CD4-positive, alpha-beta T cell treated with Interleukin-17A for 1 hour (primary cell): ENCODE data around the gene VSIR.

Experiments used
- DNase-seq: peaks from one replicate; pipeline ENCODE4 v3.0.0-alpha.2; 2020

Gene VSIR

DNA sequence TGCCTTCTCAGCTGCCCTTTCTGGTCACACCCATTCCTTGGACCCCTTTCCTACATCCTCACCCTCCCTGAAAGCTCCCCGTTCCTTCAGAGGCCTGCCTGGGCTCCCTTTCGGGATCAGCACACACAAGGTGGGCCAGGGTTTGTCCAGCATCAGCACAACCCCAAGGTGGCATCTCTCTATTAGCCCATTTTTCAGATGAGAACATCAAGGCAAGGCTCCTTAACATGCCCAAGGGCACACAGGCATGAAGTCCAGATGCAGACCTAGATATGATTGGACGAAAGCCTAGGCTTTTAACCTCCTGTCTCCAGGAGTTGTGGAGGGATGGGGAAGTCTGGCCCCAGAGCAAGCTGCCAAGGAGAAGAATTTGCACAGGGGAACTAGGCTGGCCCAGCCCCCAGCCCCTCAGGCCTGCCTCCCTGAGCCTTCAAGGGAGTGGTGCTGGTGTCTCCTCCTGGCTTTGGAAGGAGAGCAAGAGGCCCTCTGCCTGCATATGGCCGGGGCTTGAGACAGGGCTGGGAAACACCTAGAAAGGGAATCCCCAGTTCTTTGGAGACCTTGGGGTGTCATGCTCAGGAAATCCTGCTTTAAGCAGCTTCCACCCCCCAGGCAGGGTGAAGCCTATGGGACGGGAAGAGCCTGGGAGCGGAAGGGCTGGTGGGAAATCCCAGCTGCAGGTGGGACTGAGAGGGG, 9.0 kb upstream of the VSIR start:
- DNase-seq = no peak

DNA sequence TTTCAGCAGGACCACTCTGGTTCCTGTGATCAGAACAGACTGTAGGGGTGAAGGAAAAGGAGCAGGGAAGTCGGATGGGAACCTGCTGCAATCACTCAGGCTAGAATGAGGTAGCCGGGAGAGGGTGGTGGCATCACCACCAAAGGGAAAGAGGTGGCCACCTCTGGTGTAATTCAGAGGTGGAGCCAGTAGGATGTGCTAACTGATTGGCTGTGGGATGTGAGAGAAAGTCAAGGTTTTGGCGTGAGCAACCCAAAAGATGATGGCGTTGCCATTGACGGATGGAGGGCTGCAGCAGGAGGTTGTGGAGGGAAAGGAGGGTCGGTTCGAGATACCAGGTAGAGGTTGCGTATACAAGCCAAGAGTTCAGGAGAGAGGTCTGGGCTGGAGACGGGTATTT, 7.4 kb upstream of the VSIR start:
- DNase-seq = no peak

DNA sequence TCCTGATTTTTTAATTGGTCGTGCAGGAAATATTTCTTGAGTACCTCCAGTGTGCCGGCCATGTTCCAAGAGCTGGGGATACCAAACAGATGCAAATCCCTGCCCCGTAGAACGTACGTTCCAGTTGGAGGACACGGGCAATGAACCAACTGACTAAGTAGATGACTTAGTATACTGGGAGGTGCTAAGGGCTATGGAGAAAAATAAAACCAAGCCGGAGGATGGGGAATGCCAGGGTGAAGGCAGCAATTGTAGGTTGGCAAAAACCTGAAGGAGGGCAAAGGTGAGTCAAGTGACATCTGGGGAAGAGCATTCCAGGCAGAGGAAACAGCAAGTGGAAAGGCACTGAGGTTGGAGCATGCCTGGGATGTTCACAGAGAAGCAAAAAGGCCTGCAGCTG, 6.8 kb upstream of the VSIR start:
- no peak for DNase-seq

DNA sequence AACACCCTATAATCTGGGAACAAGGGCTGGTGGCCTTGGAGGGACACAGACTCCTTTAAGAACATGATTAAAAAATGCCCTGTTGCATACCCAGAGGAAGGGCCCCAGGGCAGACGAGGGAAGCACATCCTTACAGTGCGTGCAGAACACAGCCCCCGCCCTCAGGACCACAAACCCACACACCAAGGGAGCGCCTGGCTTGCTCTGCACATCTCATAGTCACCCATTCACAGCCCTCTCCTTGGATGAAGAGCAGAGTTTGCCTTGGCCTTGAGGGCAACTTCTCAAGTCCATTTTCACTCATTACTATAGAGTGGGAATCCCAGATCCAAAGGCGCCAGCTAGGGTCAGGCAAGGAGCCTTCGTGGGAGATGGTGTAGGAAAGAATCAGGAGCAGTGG, 6.3 kb upstream of the VSIR start:
- DNase-seq = no peak

DNA sequence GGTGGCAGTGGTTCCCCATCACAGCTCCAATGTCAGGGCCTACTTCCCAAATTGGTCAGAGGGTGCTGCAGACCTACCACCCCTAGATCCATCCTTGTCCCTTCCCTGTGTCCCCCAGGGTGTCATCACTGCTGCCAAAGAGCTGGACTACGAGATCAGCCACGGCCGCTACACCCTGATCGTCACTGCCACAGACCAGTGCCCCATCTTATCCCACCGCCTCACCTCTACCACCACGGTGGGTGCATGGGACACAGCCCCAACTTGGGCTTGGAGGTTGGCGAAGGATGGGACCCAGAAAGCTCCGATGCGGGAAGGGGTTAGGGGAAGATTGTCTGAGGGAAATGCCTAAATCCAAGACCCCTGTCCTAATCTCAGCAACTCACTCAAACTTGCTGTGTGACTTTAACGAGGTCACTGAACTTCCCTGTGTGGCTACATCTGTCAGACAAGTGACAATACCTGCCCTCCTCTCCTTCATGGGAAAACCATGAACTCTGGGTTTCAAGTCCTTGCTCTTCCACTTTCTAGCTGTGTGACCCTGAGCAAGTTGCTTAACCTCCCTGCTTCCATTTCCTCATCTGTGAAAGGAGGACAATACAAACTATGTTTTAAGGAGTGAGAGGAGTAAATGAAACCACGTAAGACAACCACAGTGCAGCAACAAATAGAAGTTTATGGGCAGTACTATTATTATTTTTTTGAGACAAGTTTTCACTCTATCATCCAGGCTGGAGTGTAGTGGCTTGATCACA, 4.9 kb upstream of the VSIR start:
- DNase-seq = no peak

DNA sequence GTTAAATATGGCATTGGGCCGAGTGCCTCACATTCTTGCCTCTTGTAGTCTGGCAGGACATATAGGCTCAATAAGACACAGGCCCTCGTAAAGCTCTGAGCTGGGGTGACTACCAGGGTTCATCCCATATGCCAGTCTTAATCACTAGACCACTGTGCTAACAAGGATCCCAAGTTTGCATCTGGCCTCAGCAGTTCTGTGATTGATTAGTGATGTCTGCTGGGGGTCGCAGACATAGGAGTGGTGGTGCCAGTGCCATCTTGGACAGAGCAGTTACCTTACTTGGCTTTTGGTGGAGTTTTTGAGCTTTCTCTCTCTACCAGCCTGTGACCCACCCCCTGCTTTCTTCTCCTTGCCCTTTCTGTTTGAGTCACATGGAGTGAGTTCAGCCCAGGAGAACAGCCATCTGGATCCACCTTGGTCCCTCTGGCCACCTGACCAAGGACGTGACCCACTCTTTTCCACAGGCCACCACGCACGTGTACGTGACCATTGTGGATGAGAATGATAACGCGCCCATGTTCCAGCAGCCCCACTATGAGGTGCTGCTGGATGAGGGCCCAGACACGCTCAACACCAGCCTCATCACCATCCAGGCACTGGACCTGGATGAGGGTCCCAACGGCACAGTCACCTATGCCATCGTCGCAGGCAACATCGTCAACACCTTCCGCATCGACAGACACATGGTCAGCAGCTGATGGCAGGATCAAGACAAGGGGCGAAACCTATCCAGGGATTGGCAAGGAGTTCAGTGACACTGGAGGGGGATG, 4.1 kb upstream of the VSIR start:
- no peak for DNase-seq

DNA sequence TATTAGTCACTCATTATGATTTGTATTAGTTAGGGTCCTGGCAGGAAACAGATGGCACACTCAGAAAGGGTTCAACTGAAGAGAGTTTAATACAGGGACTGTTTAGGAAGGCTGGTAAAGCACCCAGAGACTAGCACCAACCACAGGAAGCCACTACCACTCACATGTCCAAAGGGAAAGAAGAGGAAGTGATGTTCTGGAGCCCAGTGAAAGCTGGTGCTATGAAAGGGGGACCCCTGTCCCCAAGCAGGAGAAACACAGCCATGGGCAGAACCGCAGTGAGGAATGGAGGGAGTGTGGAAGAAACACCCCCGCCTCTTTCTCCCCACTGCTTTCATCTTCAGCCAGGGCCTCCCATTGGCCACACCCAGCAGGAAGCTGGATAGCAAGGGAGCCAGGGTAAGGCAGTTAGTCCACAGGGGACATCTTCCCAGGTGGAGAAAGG, 3.2 kb upstream of the VSIR start:
- no peak for DNase-seq

DNA sequence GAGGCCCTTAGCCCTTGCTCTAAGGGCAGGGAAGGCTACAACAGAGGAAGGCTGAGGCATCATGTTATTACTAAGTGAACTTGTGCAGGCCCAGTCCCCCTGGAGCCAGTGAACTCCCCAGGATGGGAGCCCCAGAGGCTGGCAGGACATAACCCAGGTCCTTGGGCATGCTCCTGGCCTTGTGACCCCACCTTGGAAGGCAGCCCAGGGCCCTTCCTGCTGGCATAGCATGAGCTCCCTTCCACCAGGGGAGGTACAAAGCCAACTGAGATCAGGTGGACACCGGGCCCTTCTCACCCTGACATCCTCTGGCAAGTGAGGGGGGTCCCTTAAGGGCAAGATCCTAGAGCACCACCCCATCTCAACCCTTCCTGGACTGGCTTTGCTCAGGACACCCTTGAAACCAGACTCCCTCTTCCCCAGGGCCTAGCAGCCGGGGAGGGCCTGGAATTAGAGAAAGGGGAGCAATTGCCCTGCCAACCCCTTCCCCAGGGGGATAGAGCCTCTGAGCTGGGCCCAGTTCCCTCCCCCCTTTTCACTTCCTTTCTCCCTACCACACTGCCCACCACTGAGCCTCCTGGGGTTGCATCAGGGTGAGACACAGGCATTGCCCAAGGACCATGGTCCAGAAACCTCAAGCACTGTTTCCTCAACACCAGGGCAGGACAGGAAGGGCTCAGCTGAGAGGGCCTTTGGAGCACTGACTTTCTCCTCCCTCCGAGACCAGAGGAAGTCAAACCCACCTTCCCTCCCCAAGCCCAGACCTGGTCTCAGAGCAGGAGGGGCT, 1.8 kb upstream of the VSIR start:
- no peak for DNase-seq

DNA sequence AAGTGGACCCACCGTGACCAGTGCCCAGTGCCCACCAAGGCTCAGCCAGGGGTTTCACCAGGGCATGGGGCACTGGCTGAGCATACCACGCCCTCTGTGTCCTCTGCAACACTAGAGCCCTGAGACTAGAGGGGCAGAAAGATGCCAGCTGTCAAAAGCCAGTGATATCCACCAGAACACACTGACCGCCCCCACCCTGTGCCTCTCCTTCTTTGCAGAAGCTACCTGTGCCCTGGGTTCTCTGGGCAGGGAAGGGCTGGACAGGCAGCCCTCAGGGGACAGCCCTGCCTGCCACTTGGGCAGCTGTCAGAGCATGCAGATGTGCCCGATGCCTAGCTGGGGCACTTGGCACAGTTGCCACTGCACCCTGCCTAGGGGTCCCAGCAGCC, 494 bp downstream of the VSIR start:
- DNase-seq = no peak

DNA sequence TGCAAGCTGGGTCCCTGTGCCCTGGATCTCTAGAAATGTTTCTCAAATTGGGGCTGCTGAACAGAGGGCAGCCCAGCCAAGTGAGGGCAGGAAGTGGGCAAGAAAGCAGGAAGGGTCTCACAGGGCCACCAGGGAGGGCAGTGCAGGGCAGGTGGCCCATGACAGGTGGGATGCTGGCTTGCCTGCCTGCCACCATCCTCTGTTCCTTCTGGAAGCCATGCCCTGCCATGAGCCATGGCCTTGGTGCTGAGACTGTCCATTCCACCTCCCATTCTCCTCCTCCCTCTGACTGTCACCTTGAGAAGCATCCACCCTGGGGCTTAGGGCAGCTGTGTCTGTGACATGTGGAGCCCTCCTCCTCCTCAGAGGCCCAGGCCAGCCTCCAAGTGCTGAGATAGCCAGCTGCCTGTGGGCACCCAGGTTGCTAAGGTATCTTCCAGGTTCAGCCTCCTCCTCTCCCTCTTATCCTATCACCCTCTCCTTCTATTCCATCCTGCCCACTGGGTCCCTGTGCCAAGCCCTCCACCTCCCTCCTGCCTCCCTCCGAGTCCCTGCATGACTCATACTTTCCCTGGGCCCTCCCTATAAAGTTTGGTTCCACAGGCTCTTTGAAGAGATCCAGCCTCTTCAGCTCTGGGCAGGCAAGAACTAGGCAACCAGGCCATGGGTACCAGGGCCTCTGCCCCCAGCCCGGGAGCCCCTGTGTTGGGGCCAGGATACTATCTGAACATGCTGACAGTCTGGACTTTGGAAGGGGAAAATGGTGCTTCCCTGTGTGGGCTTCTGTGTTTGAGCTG, 1.3 kb downstream of the VSIR start:
- DNase-seq = peak; percentile 44

DNA sequence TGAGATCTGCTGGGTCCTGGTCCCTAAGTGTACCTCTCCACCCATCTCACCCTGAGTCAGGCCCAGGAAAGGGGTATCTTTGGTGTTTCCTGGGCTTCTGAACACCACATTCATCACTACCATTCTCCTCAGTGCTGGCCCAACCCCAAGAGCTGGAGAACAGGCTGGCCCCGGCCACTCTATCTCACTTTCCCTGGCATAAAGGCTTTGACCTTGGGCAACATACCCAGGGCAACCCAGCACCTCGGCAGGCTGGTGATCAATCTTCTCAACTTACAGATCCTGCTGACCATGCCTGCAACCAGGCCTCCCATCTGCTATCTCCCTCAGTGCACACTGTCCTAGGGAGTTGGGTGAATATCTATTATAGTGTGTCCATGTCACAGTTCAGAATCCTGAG, 2.1 kb downstream of the VSIR start:
- no peak for DNase-seq

DNA sequence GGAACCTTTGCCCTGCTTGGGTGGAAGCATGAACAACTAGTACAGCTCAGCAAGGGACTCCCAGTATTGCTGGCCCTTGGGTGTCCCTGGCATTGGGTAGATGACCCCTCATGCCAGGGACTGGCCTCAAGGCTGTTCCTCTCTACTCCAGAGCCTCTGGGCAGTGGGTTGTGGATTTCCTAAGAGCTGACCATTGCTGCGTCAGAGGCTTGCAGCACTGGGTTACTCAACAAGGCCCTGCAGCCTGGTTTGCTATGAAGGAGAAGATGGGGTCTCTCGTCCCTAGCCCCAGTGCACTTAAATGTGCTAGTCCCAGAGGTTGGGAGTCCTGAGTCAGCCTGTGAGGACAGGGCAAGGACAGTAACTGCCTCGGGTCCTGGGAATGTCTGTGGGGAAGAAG, 2.5 kb downstream of the VSIR start:
- DNase-seq = no peak

DNA sequence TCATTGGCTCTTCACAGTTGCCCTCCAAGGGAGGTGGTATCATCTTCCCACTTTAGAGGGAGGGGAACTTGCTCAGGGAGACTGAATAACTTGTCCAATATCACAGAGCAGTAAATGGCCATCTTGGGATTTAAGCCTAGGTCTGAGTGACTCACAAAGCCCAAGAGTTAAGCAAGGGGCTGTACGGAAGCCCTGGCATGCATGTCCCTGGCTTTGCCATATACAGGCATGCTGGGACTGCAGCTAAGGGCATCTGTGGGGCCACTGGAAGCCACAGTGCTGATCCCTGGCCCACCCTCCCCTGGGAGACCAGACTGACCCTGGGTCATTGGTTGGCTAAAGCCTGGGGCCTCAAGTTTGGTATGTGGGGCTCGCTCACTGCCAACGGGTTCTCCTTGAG, 3.1 kb downstream of the VSIR start:
- no peak for DNase-seq

DNA sequence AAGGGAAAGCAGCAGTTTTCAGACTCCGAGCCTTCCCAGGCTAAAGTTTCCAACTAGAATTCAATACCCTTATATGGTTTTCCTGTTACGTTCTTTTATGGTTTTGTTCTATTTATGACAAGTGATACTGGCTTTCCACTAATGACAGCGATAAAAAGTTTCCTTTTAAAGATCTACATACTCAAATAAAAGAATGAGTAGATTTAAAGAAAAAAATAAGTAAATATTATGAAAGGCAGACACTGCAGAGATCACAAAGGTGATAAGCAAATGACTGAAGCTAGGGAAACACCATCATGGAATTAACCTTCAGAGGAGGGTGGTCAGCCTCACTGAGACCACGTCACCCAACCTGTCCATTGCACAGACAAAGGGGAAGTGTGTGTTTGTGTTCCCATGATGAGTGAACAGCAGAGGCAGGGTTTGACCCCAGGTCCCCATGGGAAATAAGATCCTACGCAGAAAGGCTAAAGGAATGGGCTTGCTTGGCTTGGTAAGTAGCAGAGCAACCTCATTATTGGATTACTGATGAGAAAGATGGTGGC, 4.0 kb downstream of the VSIR start:
- DNase-seq = peak; percentile 63

DNA sequence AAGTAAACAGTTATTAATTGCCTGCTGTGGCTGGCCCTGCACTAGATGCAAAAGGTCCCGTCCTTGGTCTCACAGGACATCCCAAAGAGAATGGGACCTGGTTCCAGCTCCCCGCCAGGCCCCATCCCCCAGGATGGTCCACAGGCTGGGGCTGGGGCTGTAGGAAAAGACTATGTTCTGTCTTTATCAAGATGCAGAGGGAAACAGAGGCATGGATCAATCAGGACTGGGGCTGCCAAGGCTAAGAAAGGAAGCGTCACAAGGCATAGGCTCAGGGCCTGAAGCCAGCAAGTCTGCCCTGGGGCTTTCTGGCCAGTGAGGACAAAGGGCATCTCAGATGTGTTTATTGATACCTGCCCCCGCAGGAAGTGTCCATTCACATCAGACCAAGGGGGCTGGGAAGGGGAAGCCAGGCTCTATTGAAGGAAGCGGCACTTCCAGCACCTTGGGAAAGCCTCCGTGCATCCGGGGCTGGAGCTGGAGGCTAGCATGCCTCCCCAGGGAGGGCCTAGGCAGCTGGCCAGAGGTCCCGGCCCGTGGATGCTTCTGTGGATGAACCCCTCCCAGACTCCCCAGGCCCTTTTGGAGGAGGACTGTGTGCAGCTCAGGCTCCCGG, 5.8 kb downstream of the VSIR start:
- no peak for DNase-seq

DNA sequence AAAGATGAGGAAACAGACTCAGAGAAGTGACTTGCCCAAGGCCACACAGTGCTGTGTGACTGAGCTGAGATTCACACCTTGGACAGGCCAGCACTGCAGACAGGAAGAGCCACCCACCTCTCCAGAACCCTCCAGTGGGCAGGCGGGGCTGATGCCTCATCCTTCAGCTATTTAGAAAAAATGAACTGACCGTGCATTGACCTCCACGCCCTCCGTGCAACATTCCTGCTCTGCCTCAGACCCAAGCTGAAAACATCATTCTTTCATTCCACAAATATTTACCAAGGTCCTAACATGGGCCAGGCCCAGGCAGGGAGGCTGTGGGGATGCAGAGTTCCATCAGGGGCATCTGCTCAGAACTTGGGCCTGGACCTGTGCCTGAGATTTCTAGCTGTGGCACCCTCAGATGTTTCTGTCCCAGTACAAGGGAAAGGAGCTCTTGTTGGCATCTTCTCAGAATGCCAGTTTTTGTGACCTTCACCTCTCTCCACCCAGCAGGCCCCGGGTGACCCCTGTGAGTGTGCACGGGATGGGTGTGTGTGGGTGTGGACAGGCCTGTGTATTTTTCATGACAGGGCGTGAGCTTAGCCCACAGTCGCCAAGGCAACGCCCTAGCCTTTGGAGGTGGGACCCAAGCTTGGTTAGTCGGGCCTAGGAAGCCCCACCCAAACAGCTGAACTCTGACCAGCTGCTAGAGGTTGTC, 6.5 kb downstream of the VSIR start:
- DNase-seq = peak; percentile 65

DNA sequence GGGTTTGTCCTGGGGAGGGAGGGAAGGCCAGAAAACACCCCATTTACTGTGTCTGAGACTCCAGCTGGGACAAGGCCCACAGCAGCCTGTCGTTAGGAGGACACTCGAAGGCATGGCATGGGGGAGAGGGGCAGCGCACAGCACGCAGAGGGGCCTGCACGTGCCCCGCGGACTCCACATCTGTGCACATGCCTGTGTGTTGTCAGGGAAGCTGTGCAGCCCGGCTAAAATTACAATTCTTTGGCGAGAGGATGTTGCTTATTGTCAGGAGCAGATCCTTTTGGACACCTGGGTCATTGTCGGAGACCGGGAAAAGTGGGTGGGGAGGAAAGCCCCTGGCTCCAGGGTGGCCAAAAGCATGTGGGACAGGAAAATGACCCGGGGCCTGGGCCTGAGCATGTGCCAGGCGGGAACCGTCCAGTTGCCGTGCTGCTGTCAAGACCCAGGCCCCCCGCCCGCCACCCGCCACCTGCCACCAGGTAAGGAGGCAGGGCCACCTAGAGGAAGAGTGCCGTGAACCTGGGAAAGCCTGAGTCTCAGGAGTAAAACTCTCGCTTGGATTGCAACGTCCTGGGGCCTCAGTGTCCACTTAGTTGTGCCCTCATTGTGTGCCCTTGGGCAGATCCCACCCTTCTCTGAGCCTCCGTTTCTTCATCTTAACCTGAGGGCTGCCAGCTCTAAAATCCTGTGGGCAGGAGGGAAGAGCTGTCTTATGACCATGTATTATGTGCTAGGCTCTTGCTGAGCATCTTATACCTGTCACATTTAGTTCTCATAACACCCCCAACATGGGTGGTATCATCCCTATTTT, 7.2 kb downstream of the VSIR start:
- no peak for DNase-seq

DNA sequence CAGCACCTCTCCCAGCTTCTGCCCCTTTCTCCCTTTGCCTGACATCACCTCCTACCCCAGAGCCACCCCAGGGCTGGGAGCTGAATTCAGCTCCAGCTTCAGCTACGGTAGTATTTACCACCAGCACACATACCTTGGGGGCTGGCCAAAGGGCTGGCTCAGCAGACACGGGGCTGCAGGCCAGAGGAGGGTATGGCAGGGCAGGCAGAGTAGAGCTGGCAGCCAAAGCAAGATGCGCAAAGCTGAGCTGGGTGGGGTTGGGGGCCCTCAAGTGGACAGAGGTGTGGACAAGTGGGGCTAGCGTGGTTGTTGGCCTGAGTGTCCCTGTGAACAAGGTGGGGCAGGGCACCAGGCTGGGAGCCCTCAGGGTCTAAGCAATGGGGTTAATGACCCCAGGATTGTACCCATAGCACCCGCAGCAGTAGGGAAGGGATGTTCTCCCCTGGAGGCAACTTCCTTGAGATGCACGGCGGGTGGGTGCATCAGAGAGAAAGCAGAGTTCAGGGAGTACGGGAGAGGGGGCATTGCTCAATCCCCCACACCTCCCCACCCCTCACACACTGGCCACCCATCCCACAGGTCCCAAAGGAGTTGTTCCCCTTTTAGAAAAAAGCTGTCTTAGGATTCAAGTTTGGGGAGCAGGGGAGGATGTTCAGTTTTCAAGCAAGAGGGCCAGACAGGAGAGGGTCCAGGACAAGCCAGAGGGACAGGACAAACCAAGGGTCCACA, 8.0 kb downstream of the VSIR start:
- no peak for DNase-seq
